ENCODE data around the gene SCAMP2.

The SCAMP2 gene

GRCh38 chr15:74858369-74858740 is 14.8 kb downstream of the SCAMP2 start:
- H3K4me3 ChIP-seq (ENCODE audit: low read depth, low read length) = no peak overlapping the region
- no peak for TF ChIP-seq CTCF (conservative IDR thresholded peaks at IDR 0.05; ENCODE audit: low read depth, low read length)
- DNase-seq (ENCODE audit: low read depth) = no peak

DNA sequence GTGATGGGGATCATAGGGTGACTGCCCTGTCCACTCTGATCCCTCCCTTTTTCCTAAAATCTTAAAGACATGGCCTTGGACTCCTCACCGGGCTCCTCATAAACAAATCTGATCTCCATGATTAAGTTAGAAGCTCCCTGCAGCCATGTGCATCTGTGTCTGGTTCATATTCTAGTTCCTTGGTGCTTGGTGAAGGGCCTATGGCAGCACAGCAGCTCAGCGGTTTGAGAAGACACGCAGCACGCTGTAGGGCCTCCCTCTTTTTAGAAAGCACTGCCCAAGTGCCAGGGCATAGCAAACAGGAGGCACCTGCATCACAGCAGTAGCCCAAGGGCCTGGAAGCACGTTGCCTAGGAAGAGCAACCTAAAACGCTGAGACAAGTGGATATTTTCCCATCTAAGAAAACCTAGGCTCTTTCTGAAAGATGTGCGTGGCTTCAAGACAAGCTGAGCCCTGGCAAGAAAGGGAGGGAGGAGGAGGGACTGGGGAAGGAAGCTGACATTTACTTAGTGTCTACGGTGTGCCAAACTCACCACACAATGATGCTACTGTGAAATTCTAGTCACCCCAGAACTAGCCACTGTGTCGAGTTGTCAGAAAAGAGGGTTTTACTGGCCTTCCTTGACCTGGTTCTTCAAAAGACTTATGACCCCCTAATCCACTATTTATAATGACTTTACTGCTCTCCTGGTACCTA is 15.3 kb downstream of the SCAMP2 start:
- H3K4me3 ChIP-seq (ENCODE audit: low read depth, low read length) = no peak overlapping the region
- TF ChIP-seq CTCF (conservative IDR thresholded peaks at IDR 0.05; ENCODE audit: low read depth, low read length) = no peak
- no peak for DNase-seq (ENCODE audit: low read depth)

DNA sequence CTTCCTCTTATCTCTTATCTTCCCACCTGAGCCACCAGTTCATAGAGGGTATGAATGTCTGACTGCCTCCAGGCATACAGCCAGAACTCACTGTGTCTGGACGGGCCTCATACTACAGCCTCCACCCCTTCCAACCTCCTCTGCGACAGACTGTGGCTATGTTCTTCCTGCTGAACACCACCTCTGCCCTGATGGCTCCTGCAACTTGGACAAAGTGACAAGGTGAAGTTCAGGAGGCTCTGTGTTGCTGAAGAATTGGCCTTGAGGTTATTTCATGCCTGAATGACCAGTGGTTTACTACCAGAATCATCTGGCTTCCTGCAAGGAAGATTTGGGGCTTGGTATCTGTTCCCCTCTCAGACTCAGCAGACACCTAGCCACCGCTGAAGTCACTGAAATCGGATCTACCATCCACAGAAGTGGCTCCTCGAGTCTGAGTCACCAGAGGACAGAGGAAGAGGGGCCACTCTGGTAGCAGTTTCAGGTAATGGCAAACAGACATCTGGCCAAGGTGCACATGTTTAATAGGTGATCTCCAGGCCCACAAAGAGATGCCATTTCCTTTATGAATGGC is 16.0 kb downstream of the SCAMP2 start:
- H3K4me3 ChIP-seq (ENCODE audit: low read depth, low read length) = no peak overlapping the region
- DNase-seq (ENCODE audit: low read depth) = no peak
- no peak for TF ChIP-seq CTCF (conservative IDR thresholded peaks at IDR 0.05; ENCODE audit: low read depth, low read length)

DNA sequence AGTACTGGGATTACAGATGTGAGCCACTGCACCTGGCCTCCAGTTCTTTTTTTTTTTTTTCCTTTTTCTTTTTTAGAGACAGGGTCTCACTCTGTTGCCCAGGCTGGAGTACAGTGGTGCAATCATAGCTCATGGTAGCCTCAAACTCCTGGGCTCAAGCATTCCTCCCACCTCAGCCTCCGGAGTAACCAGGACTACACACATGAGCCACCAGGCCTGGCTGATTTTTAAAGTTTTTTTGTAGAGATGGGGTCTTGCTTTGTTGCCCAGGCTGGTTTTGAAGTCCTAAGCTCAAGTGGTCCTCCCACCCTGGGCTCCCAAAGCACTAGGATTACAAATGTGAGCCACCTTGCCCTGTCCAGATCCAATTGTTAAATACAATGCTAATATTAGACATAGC is 16.6 kb downstream of the SCAMP2 start:
- no peak for TF ChIP-seq CTCF (conservative IDR thresholded peaks at IDR 0.05; ENCODE audit: low read depth, low read length)
- no peak for DNase-seq (ENCODE audit: low read depth)

GRCh38 chr15:74855857-74856256 is 17.3 kb downstream of the SCAMP2 start:
- DNase-seq (ENCODE audit: low read depth) = no peak
- no peak for TF ChIP-seq CTCF (conservative IDR thresholded peaks at IDR 0.05; ENCODE audit: low read depth, low read length)
- no peak overlapping the region for H3K4me3 ChIP-seq (ENCODE audit: low read depth, low read length)

More for the DNA sequence above, 16.6 kb downstream of the SCAMP2 start:
- H3K4me3 ChIP-seq (ENCODE audit: low read depth, low read length) = no peak overlapping the region

GRCh38 chr15:74854453-74855022 is 18.6 kb downstream of the SCAMP2 start:
- H3K4me3 ChIP-seq (ENCODE audit: low read depth, low read length) = no peak overlapping the region
- no peak for DNase-seq (ENCODE audit: low read depth)
- no peak for TF ChIP-seq CTCF (conservative IDR thresholded peaks at IDR 0.05; ENCODE audit: low read depth, low read length)

- DNase-seq (ENCODE audit: low read depth) = no peak
- no peak for TF ChIP-seq CTCF (conservative IDR thresholded peaks at IDR 0.05; ENCODE audit: low read depth, low read length)
- H3K4me3 ChIP-seq (ENCODE audit: low read depth, low read length) = no peak overlapping the region
Observed at GRCh38 chr15:74851960-74852359, 21.2 kb downstream of the SCAMP2 start.
